PC-3 (cell line): Measurements from ENCODE around the gene C4orf36.

ENCODE experiments used
- CTCF ChIP-seq: fragments of 300-600 bp; sonication (generic); conservative IDR thresholded peaks from 2 replicates; pipeline ENCODE4 v1.5.1; 2017; ENCODE audit warnings: antibody characterized with exemption, low read depth, mild to moderate bottlenecking, low read length
- EZH2phosphoT487 ChIP-seq: fragments of 300-600 bp; sonication (generic); IDR thresholded peaks from 2 replicates; pipeline ENCODE4 v1.6.1; 2018; ENCODE audit warnings: mild to moderate bottlenecking, antibody characterized with exemption, low read length, borderline replicate concordance

GRCh38 chr4:86893136-86893535 is 914 bp upstream of the C4orf36 start:
- TF ChIP-seq CTCF, result no peak
- no peak for TF ChIP-seq EZH2phosphoT487
